Testis (tissue), 3 donors: ENCODE data around the gene S100A9. TPM values are rescaled to one million over a fixed set of nuclear protein-coding genes. Genes with fewer than 3 reads are reported as not detected.
"Not testable (repeated sequence)": the region's sequence is repeated elsewhere in the genome, so short reads cannot be mapped to it uniquely, and the experiment has no call there.

Experiments
- DNase-seq: peaks from one replicate; pipeline ENCODE4 v3.0.0-alpha.2; 2019
- H3K27ac ChIP-seq, 2 donors: fragments of 200-600 bp; sonication (generic); one replicate each; pipeline ENCODE4 v1.5.1; 2019
- H3K27me3 ChIP-seq: fragments of 200-600 bp; sonication (generic); one replicate; pipeline ENCODE4 v1.5.1; 2019
- H3K36me3 ChIP-seq: fragments of 200-600 bp; sonication (generic); one replicate; pipeline ENCODE4 v1.5.1; 2017; ENCODE audit warnings: low read depth; ENCODE audit errors: missing control alignments
- H3K4me1 ChIP-seq: fragments of 200-600 bp; sonication (generic); one replicate; pipeline ENCODE4 v1.5.1; 2019
- H3K4me3 ChIP-seq, 2 donors: fragments of 200-600 bp; sonication (generic); one replicate each; pipeline ENCODE4 v1.5.1; 2017 to 2019
- H3K9me3 ChIP-seq: fragments of 200-600 bp; sonication (generic); one replicate; pipeline ENCODE4 v1.5.1; 2017
- POLR2A ChIP-seq: fragments of 450-650 bp; IDR thresholded peaks from one replicate; pipeline ENCODE4 v1.6.1; 2017; ENCODE audit warnings: antibody characterized with exemption, mild to moderate bottlenecking, moderate library complexity
- WGBS, 2 donors: methylation state at CpG; one replicate each; pipeline ENCODE4 v1.1.5; 2018; 5-methylcytosine and 5-hydroxymethylcytosine counted together
- intact Hi-C: fragments of 100-400 bp; cut with DNase I; formaldehyde crosslinking; loops from one replicate; pipeline ENCODE4 v1.15.1; 2023; ENCODE audit warnings: low total_unique reads
- polyA plus RNA-seq: library from polyadenylated mRNA; stranded (reverse); fragments of 350-450 nt; fragmentation: Illumina TruSeq; extraction: RNeasy Lipid Tissue Mini Kit (QIAGEN cat#74804); gene quantifications from one replicate; pipeline ENCODE4 v1.2.3, GENCODE V29; 2014; ENCODE audit warnings: low read depth, low replicate concordance; ENCODE audit not compliant: insufficient read depth
- total RNA-seq, 2 donors: library from RNA; depleted of rRNA; stranded (reverse); fragments of >200 nt; gene quantifications; one replicate each; pipeline ENCODE4 v1.2.3, GENCODE V29; 2016
- TF ChIP-seq, protein P1 (sequence below), 3 experiments: fragments of 450-650 bp in 2 of 3; fragments of 200-600 bp in 1 of 3; sonication (generic) in 1 of 3; IDR thresholded peaks; one replicate each; pipeline ENCODE4 v1.5.1; 2016 to 2019; ENCODE audit warnings: antibody characterized with exemption in 3 of 3, mild to moderate bottlenecking in 2 of 3, moderate library complexity in 1 of 3

S100A9 gene
- total and polyA plus RNA-seq, 3 donors from 2014 or later = 4.6 to 36.6 (median 10.7) TPM

DNA sequence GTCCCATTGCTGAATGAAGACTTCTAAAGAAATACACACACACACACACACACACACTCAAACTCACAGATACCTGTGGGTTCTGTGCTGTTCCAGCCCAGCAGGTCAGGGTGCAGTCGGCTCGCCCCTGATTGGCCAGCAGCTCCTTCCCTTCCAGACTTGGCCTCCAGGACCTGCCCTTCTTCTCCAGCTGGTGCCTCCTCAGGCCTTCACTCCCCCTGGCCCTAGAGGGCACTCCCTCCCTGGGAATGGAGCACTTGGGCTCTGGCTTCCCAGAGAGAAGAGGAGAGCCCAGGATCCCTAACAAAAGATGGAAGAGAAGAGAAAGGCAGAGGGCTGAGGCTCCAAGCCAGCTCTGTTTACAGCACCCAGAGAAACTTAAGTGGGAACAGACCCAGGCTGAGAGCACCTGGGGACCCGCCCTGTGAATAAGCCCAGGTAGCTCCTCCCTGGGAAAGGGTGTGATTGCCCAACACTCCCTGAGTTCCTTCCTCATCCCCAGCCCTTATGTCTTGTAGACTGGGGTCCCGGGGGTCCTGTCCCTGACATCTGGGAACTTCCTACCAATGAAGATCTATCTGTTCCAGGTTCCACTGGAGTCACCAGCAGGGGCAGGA, 45.0 kb upstream of the S100A9 start, which contains the start of gene PGLYRP3:
Gene PGLYRP3 (minus strand): TSS at position 383 of the 617 bp plus-strand sequence. CDS start 2,287 bp downstream, outside the sequence.
- intact Hi-C loops = no loop called here
- no peak within 1 kb of the TSS for H3K4me3 ChIP-seq
- 75 to 82% methylated on average over 4 of the region's 4 CpGs for WGBS, 2 donors
- no peak for DNase-seq
- no peaks in the 10 kb centered on the region for H3K4me1 ChIP-seq
- no peak within 1 kb of the TSS for H3K27ac ChIP-seq
- no peaks in the 10 kb centered on the region for H3K9me3 ChIP-seq
- no peaks in the 10 kb centered on the region for H3K36me3 ChIP-seq
- TF ChIP-seq, protein P1, sequence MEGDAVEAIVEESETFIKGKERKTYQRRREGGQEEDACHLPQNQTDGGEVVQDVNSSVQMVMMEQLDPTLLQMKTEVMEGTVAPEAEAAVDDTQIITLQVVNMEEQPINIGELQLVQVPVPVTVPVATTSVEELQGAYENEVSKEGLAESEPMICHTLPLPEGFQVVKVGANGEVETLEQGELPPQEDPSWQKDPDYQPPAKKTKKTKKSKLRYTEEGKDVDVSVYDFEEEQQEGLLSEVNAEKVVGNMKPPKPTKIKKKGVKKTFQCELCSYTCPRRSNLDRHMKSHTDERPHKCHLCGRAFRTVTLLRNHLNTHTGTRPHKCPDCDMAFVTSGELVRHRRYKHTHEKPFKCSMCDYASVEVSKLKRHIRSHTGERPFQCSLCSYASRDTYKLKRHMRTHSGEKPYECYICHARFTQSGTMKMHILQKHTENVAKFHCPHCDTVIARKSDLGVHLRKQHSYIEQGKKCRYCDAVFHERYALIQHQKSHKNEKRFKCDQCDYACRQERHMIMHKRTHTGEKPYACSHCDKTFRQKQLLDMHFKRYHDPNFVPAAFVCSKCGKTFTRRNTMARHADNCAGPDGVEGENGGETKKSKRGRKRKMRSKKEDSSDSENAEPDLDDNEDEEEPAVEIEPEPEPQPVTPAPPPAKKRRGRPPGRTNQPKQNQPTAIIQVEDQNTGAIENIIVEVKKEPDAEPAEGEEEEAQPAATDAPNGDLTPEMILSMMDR (IDR thresholded peaks at IDR 0.05) = no peak
- TF ChIP-seq POLR2A = no peak
- no peaks in the 10 kb centered on the region for H3K27me3 ChIP-seq

DNA sequence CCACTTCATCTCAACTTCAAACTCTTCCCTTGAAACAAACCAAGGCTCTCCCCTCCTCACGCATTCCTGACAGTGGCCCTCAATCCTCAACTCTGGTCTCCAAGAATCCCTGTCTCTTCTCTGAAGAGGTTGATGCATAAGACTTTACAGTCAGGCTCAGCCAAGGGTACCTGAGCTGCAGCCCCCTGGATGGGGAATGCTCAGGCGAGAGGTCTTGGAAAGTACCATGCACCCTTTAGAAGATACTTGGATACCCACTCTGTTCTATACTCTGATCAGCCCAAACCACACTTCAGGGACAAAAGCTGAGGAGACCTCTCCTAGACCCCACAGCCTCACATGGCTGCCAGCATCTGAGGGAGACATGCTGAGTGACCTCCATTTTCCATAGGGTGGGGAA, 44.4 kb upstream of the S100A9 start:
- no peak for DNase-seq
- Histone ChIP-seq H3K27ac (no peak overlapping the region), H3K36me3 (no peaks in the 10 kb centered on the region), H3K4me3 (no peak overlapping the region), H3K4me1 (no peaks in the 10 kb centered on the region), H3K27me3 (no peaks in the 10 kb centered on the region), H3K9me3 (no peaks in the 10 kb centered on the region)
- TF ChIP-seq POLR2A = no peak
- TF ChIP-seq, protein P1 (IDR thresholded peaks at IDR 0.05) = no peak
- intact Hi-C loops = no loop called here
- 91 to 98% methylated on average over 2 of the region's 2 CpGs for whole genome bisulfite sequencing, 2 donors

DNA sequence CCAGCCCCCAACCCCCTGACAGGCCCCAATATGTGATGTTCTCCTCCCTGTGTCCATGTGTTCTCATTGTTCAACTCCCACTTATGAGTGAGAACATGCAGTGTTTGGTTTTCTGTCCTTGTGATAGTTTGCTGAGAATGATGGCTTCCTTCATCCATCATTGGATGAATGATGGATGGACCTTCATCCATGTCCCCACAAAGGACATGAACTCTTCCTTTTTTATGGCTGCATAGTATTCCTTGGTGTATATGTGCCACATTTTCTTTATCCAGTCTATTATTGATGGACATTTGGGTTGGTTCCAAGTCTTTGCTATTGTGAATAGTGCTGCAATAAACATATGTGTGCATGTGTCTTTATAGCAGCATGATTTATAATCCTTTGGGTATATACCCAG, 43.3 kb upstream of the S100A9 start:
- DNase-seq, H3K9me3 ChIP-seq, intact Hi-C loops, H3K27me3 ChIP-seq, H3K4me3 ChIP-seq, H3K27ac ChIP-seq, H3K36me3 ChIP-seq, H3K4me1 ChIP-seq: not testable (repeated sequence)

DNA sequence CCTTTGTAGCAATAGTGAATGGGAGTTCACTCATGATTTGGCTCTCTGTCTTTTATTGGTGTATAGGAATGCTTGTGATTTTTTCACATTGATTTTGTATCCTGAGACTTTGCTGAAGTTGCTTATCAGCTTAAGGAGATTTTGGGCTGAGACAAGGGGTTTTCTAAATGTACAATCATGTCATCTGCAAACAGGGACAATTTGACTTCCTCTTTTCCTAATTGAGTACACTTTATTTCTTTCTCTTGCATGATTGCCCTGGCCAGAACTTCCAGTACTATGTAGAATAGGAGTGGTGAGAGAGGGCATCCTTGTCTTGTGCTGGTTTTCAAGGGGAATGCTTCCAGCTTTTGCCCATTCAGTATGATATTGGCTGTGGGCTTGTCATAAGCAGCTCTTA, 41.6 kb upstream of the S100A9 start:
- DNase-seq, H3K4me3 ChIP-seq, H3K27ac ChIP-seq, H3K9me3 ChIP-seq, H3K36me3 ChIP-seq, H3K27me3 ChIP-seq, H3K4me1 ChIP-seq, intact Hi-C loops: not testable (repeated sequence)

DNA sequence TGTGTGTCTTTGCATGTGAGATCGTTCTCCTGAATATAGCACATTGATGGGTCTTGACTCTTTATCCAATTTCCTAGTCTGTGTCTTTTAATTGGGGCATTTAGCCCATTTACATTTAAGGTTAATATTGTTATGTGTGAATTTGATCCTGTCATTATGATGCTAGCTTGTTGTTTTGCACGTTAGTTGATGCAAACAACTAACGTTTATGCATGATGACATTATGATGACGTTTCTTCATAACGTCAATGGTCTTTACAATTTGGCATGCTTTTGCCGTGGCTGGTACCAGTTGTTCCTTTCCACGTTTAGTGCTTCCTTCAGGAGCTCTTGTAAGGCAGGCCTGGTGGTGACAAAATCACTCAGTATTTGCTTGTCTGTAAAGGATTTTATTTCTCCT, 39.5 kb upstream of the S100A9 start:
- H3K9me3 ChIP-seq, H3K27me3 ChIP-seq, intact Hi-C loops, H3K4me1 ChIP-seq, H3K27ac ChIP-seq, H3K4me3 ChIP-seq, H3K36me3 ChIP-seq, DNase-seq: not testable (repeated sequence)
- WGBS, 2 donors = 88 to 89% methylated on average over 7 of the region's 7 CpGs

DNA sequence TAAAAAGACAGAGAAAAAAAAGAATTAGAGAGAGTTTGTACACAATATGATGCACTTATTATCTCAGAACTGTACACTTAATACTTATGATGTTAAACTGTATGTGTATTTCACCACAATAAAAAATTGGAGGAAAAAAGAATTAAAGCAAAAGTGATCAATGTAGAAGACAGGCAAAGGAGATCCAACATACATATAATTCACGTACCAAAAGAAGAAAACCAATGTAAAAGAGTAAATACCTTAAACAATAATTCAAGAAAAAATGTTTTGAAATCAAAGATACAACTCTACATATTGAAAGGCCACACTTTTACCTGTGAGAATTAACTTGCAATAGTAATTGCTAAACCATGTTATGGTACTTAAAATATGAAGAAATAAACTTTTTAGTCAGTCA, 35.1 kb upstream of the S100A9 start:
- DNase-seq = no peak
- intact Hi-C loops = no loop called here
- TF ChIP-seq POLR2A = no peak
- TF ChIP-seq, protein P1 (IDR thresholded peaks at IDR 0.05) = no peak
- Histone ChIP-seq H3K4me3 (no peak overlapping the region), H3K36me3 (no peaks in the 10 kb centered on the region), H3K27ac (no peak overlapping the region), H3K9me3 (no peaks in the 10 kb centered on the region), H3K27me3 (no peaks in the 10 kb centered on the region), H3K4me1 (no peaks in the 10 kb centered on the region)
- 34 to 35% methylated on average over 1 of the region's 1 CpG for WGBS, 2 donors
